Measurements from ENCODE around the gene RPS27L.
"Not testable (repeated sequence)": the region's sequence is repeated elsewhere in the genome, so short reads cannot be mapped to it uniquely, and the experiment has no call there.

Gene RPS27L

GRCh38 chr15:63107895-63108546 lies 49.3 kb downstream of the RPS27L start:
- DNase-seq (ENCODE audit: extremely low spot score, insufficient read length, low read depth) = no peak

GRCh38 chr15:63105354-63105753 lies 51.9 kb downstream of the RPS27L start:
- DNase-seq (ENCODE audit: extremely low spot score, insufficient read length, low read depth); FAIRE-seq: not testable (repeated sequence)

More at GRCh38 chr15:63107895-63108546, 49.3 kb downstream of the RPS27L start:
- FAIRE-seq = no peak

GRCh38 chr15:63104727-63105126 lies 52.5 kb downstream of the RPS27L start:
- FAIRE-seq = no peak

GRCh38 chr15:63103416-63103815 lies 53.9 kb downstream of the RPS27L start:
- FAIRE-seq (no peak), DNase-seq (ENCODE audit: extremely low spot score, insufficient read length, low read depth) (no peak)

More at GRCh38 chr15:63104727-63105126, 52.5 kb downstream of the RPS27L start:
- no peak for DNase-seq (ENCODE audit: extremely low spot score, insufficient read length, low read depth)

GRCh38 chr15:63099581-63099980 lies 57.7 kb downstream of the RPS27L start:
- FAIRE-seq = not testable (repeated sequence)

GRCh38 chr15:63098901-63099300 lies 58.4 kb downstream of the RPS27L start:
- DNase-seq (ENCODE audit: extremely low spot score, insufficient read length, low read depth); FAIRE-seq: not testable (repeated sequence)

More at GRCh38 chr15:63099581-63099980, 57.7 kb downstream of the RPS27L start:
- DNase-seq (ENCODE audit: extremely low spot score, insufficient read length, low read depth) = not testable (repeated sequence)
